GM23248 (cell line): ENCODE results near the gene HEG1.

Source experiments
- EZH2 ChIP-seq: fragments of 200-600 bp; sonication (generic); IDR thresholded peaks from 2 replicates; pipeline ENCODE4 v1.6.1; 2018; ENCODE audit warnings: antibody characterized with exemption, mild to moderate bottlenecking; ENCODE audit not compliant: insufficient read depth, poor library complexity, severe bottlenecking
- EZH2phosphoT487 ChIP-seq: fragments of 200-600 bp; sonication (generic); IDR thresholded peaks from 2 replicates; pipeline ENCODE4 v1.6.1; 2018; ENCODE audit warnings: antibody characterized with exemption, moderate library complexity, mild to moderate bottlenecking, low read depth; ENCODE audit not compliant: insufficient read depth

- TF ChIP-seq EZH2 = no peak
- TF ChIP-seq EZH2phosphoT487 = no peak
Measured at GRCh38 chr3:125008766-125009165, 47.0 kb downstream of the HEG1 start.
